GM12875 (cell line): ENCODE results near the gene DNAH8.
"Not testable (repeated sequence)": the region's sequence is repeated elsewhere in the genome, so short reads cannot be mapped to it uniquely, and the experiment has no call there.

Experiments used
- H3K4me3 ChIP-seq: one replicate; pipeline ENCODE4 v1.5.1; 2011; ENCODE audit warnings: low read depth, low read length, control low read depth
- CTCF ChIP-seq: IDR thresholded peaks from 2 replicates; pipeline ENCODE4 v1.5.1; 2011; ENCODE audit warnings: low read depth, mild to moderate bottlenecking, control low read depth, inconsistent platforms, low read length, moderate library complexity, borderline replicate concordance; ENCODE audit not compliant: insufficient read depth

The DNAH8 gene

GRCh38 chr6:38909015-38909730, 194.1 kb downstream of the DNAH8 start:
- no peak overlapping the region for H3K4me3 ChIP-seq
- TF ChIP-seq CTCF, result no peak

GRCh38 chr6:38910207-38910606, 195.1 kb downstream of the DNAH8 start:
- TF ChIP-seq CTCF, result no peak
- no peak overlapping the region for H3K4me3 ChIP-seq

GRCh38 chr6:38912378-38912777, 197.3 kb downstream of the DNAH8 start:
- no peak for TF ChIP-seq CTCF

GRCh38 chr6:38915205-38915925, 200.3 kb downstream of the DNAH8 start:
- no peak for TF ChIP-seq CTCF
- H3K4me3 ChIP-seq, result no peak overlapping the region

More at GRCh38 chr6:38912378-38912777, 197.3 kb downstream of the DNAH8 start:
- H3K4me3 ChIP-seq, result no peak overlapping the region

- not testable (repeated sequence) for H3K4me3 ChIP-seq
These were observed 206.4 kb downstream of the DNAH8 start for GRCh38 chr6:38921540-38921939.

- no peak for TF ChIP-seq CTCF
- H3K4me3 ChIP-seq, result no peak overlapping the region
These were observed 209.8 kb downstream of the DNAH8 start for GRCh38 chr6:38924791-38925509.

- no peak overlapping the region for H3K4me3 ChIP-seq
- TF ChIP-seq CTCF, result no peak
These were observed 214.4 kb downstream of the DNAH8 start for GRCh38 chr6:38929560-38929959.
